Tibial nerve (tissue), 3 donors: ENCODE results near the gene RAB3C.

Source experiments
- CTCF ChIP-seq, 5 experiments: fragments of 200-600 bp in 3 of 5; fragments of 450-650 bp in 2 of 5; sonication (generic) in 3 of 5; IDR thresholded peaks; one replicate each; pipeline ENCODE4 v1.5.1; 2016 to 2019; ENCODE audit warnings: antibody characterized with exemption in 5 of 5, mild to moderate bottlenecking in 3 of 5, moderate library complexity in 2 of 5
- POLR2A ChIP-seq, 2 donors: fragments of 450-650 bp; IDR thresholded peaks; one replicate each; pipeline ENCODE4 v1.6.1; 2017; ENCODE audit warnings: antibody characterized with exemption in 2 of 2, mild to moderate bottlenecking in 2 of 2, moderate library complexity in 2 of 2

- TF ChIP-seq CTCF (IDR thresholded peaks at IDR 0.05): no peak
- TF ChIP-seq POLR2A (IDR thresholded peaks at IDR 0.05): no peak
Measured at GRCh38 chr5:58699762-58700118, 116.9 kb downstream of the RAB3C start.
